Measurements from ENCODE around the gene ZNRD2.
A peak's percentile ranks its signal among the peaks of the same experiment; 100 is the strongest.

Gene ZNRD2

GRCh38 chr11:65569164-65569972 lies 909 bp upstream of the ZNRD2 start:
- H3K4me3 ChIP-seq (ENCODE audit: low read depth, low read length): peak overlapping the region; percentile 91
- H3K9ac ChIP-seq (ENCODE audit: low read length): peak overlapping the region; percentile 76
- peaks cover 27% of the 10 kb centered on the region for H3K4me1 ChIP-seq (ENCODE audit: control insufficient read depth, insufficient read depth, low read length)
- no peaks in the 10 kb centered on the region for H3K36me3 ChIP-seq (ENCODE audit: control insufficient read depth, insufficient read depth, low read length)
- H3K9me3 ChIP-seq (ENCODE audit: control insufficient read depth, insufficient read depth, low read depth, low read length): no peaks in the 10 kb centered on the region
- no peaks in the 10 kb centered on the region for H3K27me3 ChIP-seq (ENCODE audit: control insufficient read depth, insufficient read depth, low read length)
- no peak overlapping the region for H3K27ac ChIP-seq (ENCODE audit: low read depth, low read length)

- H3K9ac ChIP-seq (ENCODE audit: low read length): no peak overlapping the region
- H3K27me3 ChIP-seq (ENCODE audit: control insufficient read depth, insufficient read depth, low read length): peaks cover 17% of the 10 kb centered on the region
- H3K27ac ChIP-seq (ENCODE audit: low read depth, low read length): no peak overlapping the region
- H3K36me3 ChIP-seq (ENCODE audit: control insufficient read depth, insufficient read depth, low read length): no peaks in the 10 kb centered on the region
- peak overlapping the region; percentile 91 for H3K4me3 ChIP-seq (ENCODE audit: low read depth, low read length)
- H3K9me3 ChIP-seq (ENCODE audit: control insufficient read depth, insufficient read depth, low read depth, low read length): no peaks in the 10 kb centered on the region
- peaks cover 35% of the 10 kb centered on the region for H3K4me1 ChIP-seq (ENCODE audit: control insufficient read depth, insufficient read depth, low read length)
Observed at GRCh38 chr11:65571420-65571819, 1.1 kb downstream of the ZNRD2 start.

GRCh38 chr11:65571940-65572339 lies 1.7 kb downstream of the ZNRD2 start:
- Histone ChIP-seq H3K4me3 (ENCODE audit: low read depth, low read length) (peak overlapping the region; percentile 91), H3K27ac (ENCODE audit: low read depth, low read length) (no peak overlapping the region), H3K9ac (ENCODE audit: low read length) (no peak overlapping the region)

GRCh38 chr11:65572356-65573051 lies 2.2 kb downstream of the ZNRD2 start, which contains the start of gene FAM89B:
Gene FAM89B, plus strand, starts transcription at chr11:65572538. Its CDS starts 132 bp downstream, at chr11:65572670.
- Histone ChIP-seq H3K4me3 (ENCODE audit: low read depth, low read length) (peak within 1 kb of the TSS; percentile 91), H3K36me3 (ENCODE audit: control insufficient read depth, insufficient read depth, low read length) (no peaks in the 10 kb centered on the region), H3K9ac (ENCODE audit: low read length) (peak within 1 kb of the TSS; percentile 55), H3K27me3 (ENCODE audit: control insufficient read depth, insufficient read depth, low read length) (peaks cover 28% of the 10 kb centered on the region), H3K4me1 (ENCODE audit: control insufficient read depth, insufficient read depth, low read length) (peaks cover 40% of the 10 kb centered on the region), H3K27ac (ENCODE audit: low read depth, low read length) (no peak within 1 kb of the TSS), H3K9me3 (ENCODE audit: control insufficient read depth, insufficient read depth, low read depth, low read length) (no peaks in the 10 kb centered on the region)

More at GRCh38 chr11:65571940-65572339, 1.7 kb downstream of the ZNRD2 start:
- Histone ChIP-seq H3K36me3 (ENCODE audit: control insufficient read depth, insufficient read depth, low read length) (no peaks in the 10 kb centered on the region), H3K4me1 (ENCODE audit: control insufficient read depth, insufficient read depth, low read length) (peaks cover 37% of the 10 kb centered on the region), H3K9me3 (ENCODE audit: control insufficient read depth, insufficient read depth, low read depth, low read length) (no peaks in the 10 kb centered on the region), H3K27me3 (ENCODE audit: control insufficient read depth, insufficient read depth, low read length) (peaks cover 22% of the 10 kb centered on the region)

- H3K9me3 ChIP-seq (ENCODE audit: control insufficient read depth, insufficient read depth, low read depth, low read length): no peaks in the 10 kb centered on the region
- H3K27ac ChIP-seq (ENCODE audit: low read depth, low read length): no peak overlapping the region
- peaks cover 40% of the 10 kb centered on the region for H3K4me1 ChIP-seq (ENCODE audit: control insufficient read depth, insufficient read depth, low read length)
- no peaks in the 10 kb centered on the region for H3K36me3 ChIP-seq (ENCODE audit: control insufficient read depth, insufficient read depth, low read length)
- H3K9ac ChIP-seq (ENCODE audit: low read length): no peak overlapping the region
- peaks cover 38% of the 10 kb centered on the region for H3K27me3 ChIP-seq (ENCODE audit: control insufficient read depth, insufficient read depth, low read length)
- H3K4me3 ChIP-seq (ENCODE audit: low read depth, low read length): peak overlapping the region; percentile 91; the same call in 1 of the 2 replicates
Observed at GRCh38 chr11:65573391-65574079, 3.3 kb downstream of the ZNRD2 start.

- H3K4me3 ChIP-seq (ENCODE audit: low read depth, low read length): peak overlapping the region; percentile 66
- H3K27ac ChIP-seq (ENCODE audit: low read depth, low read length): no peak overlapping the region
- no peaks in the 10 kb centered on the region for H3K36me3 ChIP-seq (ENCODE audit: control insufficient read depth, insufficient read depth, low read length)
- H3K27me3 ChIP-seq (ENCODE audit: control insufficient read depth, insufficient read depth, low read length): peaks cover 43% of the 10 kb centered on the region
- no peaks in the 10 kb centered on the region for H3K9me3 ChIP-seq (ENCODE audit: control insufficient read depth, insufficient read depth, low read depth, low read length)
- peak overlapping the region; percentile 16 for H3K9ac ChIP-seq (ENCODE audit: low read length)
- peaks cover 35% of the 10 kb centered on the region for H3K4me1 ChIP-seq (ENCODE audit: control insufficient read depth, insufficient read depth, low read length)
Observed at GRCh38 chr11:65574109-65574810, 4.0 kb downstream of the ZNRD2 start.

GRCh38 chr11:65574811-65575567 lies 4.7 kb downstream of the ZNRD2 start:
- no peak overlapping the region for H3K27ac ChIP-seq (ENCODE audit: low read depth, low read length)
- H3K27me3 ChIP-seq (ENCODE audit: control insufficient read depth, insufficient read depth, low read length): peaks cover 43% of the 10 kb centered on the region
- H3K4me3 ChIP-seq (ENCODE audit: low read depth, low read length): peak overlapping the region; percentile 66
- peak overlapping the region; percentile 16 for H3K9ac ChIP-seq (ENCODE audit: low read length)
- H3K36me3 ChIP-seq (ENCODE audit: control insufficient read depth, insufficient read depth, low read length): no peaks in the 10 kb centered on the region
- no peaks in the 10 kb centered on the region for H3K9me3 ChIP-seq (ENCODE audit: control insufficient read depth, insufficient read depth, low read depth, low read length)
- peaks cover 34% of the 10 kb centered on the region for H3K4me1 ChIP-seq (ENCODE audit: control insufficient read depth, insufficient read depth, low read length)

- Histone ChIP-seq H3K9me3 (ENCODE audit: control insufficient read depth, insufficient read depth, low read depth, low read length) (no peaks in the 10 kb centered on the region), H3K4me1 (ENCODE audit: control insufficient read depth, insufficient read depth, low read length) (peaks cover 34% of the 10 kb centered on the region), H3K36me3 (ENCODE audit: control insufficient read depth, insufficient read depth, low read length) (no peaks in the 10 kb centered on the region), H3K27ac (ENCODE audit: low read depth, low read length) (no peak within 1 kb of the TSS), H3K27me3 (ENCODE audit: control insufficient read depth, insufficient read depth, low read length) (peaks cover 43% of the 10 kb centered on the region), H3K9ac (ENCODE audit: low read length) (peak within 1 kb of the TSS; percentile 16), H3K4me3 (ENCODE audit: low read depth, low read length) (peak within 1 kb of the TSS; percentile 66)
Observed at GRCh38 chr11:65575568-65576231, 5.4 kb downstream of the ZNRD2 start, which contains the start of gene EHBP1L1. Gene EHBP1L1, plus strand, starts transcription at chr11:65576053. Its CDS starts 250 bp downstream, at chr11:65576303.

- H3K9me3 ChIP-seq (ENCODE audit: control insufficient read depth, insufficient read depth, low read depth, low read length): no peaks in the 10 kb centered on the region
- H3K36me3 ChIP-seq (ENCODE audit: control insufficient read depth, insufficient read depth, low read length): no peaks in the 10 kb centered on the region
- H3K27ac ChIP-seq (ENCODE audit: low read depth, low read length): no peak overlapping the region
- H3K9ac ChIP-seq (ENCODE audit: low read length): no peak overlapping the region
- H3K27me3 ChIP-seq (ENCODE audit: control insufficient read depth, insufficient read depth, low read length): peaks cover 43% of the 10 kb centered on the region
- peaks cover 29% of the 10 kb centered on the region for H3K4me1 ChIP-seq (ENCODE audit: control insufficient read depth, insufficient read depth, low read length)
- peak overlapping the region; percentile 52 for H3K4me3 ChIP-seq (ENCODE audit: low read depth, low read length)
Observed at GRCh38 chr11:65576232-65576866, 6.1 kb downstream of the ZNRD2 start.

Measured in HUES6 (cell line).